A549 (cell line): ENCODE results near the gene SPAG4.
A peak's percentile ranks its signal among the peaks of the same experiment; 100 is the strongest.

Experiments used
- CHD4 ChIP-seq: fragments of 200-600 bp; sonication (generic); IDR thresholded peaks from 2 replicates; pipeline ENCODE4 v1.6.1; 2016; ENCODE audit warnings: antibody characterized with exemption, mild to moderate bottlenecking, borderline replicate concordance
- EP300 ChIP-seq, 2 experiments: fragments of >200 bp; sonication (Bioruptor Twin); formaldehyde crosslinking; IDR thresholded peaks; 2 replicates in 1 of 2; 3 replicates in 1 of 2; pipeline ENCODE4 v1.6.1; 2016 to 2017
- POLR2A ChIP-seq: IDR thresholded peaks from 2 replicates; pipeline ENCODE4 v1.6.1; 2012; ENCODE audit warnings: mild to moderate bottlenecking, low read length
- POLR2AphosphoS2 ChIP-seq: conservative IDR thresholded peaks from 2 replicates; pipeline ENCODE4 v1.6.1; 2012; ENCODE audit warnings: low read length, improper control_type of control experiment, inconsistent platforms
- RNF2 ChIP-seq: fragments of 200-600 bp; sonication (generic); IDR thresholded peaks from 2 replicates; pipeline ENCODE4 v1.6.1; 2016; ENCODE audit warnings: low read depth, mild to moderate bottlenecking, antibody characterized with exemption, moderate library complexity, borderline replicate concordance
- TF ChIP-seq, protein P1 (sequence below): fragments of >200 bp; sonication (Bioruptor Twin); formaldehyde crosslinking; IDR thresholded peaks from 3 replicates; pipeline ENCODE4 v1.5.1; 2016
- TF ChIP-seq, protein P2 (sequence below): IDR thresholded peaks from 2 replicates; pipeline ENCODE4 v1.6.1; 2012
- TF ChIP-seq, protein P3 (sequence below): IDR thresholded peaks from 2 replicates; pipeline ENCODE4 v1.6.1; 2012; ENCODE audit warnings: low read depth, borderline replicate concordance

DNA sequence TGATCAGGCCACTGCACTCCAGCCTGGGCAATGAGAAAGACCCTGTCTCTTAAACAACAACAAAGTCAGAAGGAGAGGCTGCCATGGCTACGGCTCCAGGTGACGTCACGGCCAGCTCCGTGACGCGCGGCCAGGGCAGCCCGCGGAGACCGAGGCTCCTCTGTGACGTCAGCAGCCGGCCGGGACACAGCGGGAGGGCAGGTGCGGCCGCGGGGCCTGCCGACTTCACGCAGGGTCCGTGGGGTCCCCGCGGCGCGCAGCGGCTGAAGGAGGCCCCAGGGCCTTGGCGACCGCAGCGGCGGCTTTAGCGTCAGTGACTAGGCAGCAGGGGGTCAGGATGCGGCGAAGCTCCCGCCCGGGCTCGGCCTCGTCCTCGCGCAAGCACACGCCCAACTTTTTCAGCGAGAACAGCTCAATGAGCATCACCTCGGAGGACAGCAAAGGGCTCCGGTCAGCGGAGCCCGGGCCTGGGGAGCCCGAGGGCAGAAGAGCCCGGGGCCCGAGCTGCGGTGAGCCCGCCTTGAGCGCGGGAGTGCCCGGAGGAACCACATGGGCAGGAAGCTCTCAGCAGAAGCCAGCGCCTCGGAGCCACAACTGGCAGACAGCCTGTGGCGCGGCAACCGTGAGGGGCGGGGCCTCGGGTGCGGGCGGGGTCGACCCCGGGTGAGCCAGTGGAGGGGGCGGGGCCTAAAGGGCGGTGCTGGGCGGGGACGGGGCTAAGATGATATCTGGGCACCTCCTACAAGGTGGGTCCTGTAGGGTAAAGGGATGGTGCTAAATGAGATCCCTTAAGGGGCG lies at the start of gene SPAG4:
- TF ChIP-seq, protein P1, sequence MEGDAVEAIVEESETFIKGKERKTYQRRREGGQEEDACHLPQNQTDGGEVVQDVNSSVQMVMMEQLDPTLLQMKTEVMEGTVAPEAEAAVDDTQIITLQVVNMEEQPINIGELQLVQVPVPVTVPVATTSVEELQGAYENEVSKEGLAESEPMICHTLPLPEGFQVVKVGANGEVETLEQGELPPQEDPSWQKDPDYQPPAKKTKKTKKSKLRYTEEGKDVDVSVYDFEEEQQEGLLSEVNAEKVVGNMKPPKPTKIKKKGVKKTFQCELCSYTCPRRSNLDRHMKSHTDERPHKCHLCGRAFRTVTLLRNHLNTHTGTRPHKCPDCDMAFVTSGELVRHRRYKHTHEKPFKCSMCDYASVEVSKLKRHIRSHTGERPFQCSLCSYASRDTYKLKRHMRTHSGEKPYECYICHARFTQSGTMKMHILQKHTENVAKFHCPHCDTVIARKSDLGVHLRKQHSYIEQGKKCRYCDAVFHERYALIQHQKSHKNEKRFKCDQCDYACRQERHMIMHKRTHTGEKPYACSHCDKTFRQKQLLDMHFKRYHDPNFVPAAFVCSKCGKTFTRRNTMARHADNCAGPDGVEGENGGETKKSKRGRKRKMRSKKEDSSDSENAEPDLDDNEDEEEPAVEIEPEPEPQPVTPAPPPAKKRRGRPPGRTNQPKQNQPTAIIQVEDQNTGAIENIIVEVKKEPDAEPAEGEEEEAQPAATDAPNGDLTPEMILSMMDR: no peak
- TF ChIP-seq, protein P2, sequence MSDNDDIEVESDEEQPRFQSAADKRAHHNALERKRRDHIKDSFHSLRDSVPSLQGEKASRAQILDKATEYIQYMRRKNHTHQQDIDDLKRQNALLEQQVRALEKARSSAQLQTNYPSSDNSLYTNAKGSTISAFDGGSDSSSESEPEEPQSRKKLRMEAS: peak; percentile 96
- TF ChIP-seq POLR2A: peak; percentile 79
- TF ChIP-seq RNF2: 0 out of 2 replicates have a peak, but pooled peaks have one; percentile 80
- TF ChIP-seq, protein P3, sequence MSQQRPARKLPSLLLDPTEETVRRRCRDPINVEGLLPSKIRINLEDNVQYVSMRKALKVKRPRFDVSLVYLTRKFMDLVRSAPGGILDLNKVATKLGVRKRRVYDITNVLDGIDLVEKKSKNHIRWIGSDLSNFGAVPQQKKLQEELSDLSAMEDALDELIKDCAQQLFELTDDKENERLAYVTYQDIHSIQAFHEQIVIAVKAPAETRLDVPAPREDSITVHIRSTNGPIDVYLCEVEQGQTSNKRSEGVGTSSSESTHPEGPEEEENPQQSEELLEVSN: peak; percentile 99
- no peak for TF ChIP-seq EP300 (IDR thresholded peaks at IDR 0.05)
- TF ChIP-seq CHD4: no peak
- no peak for TF ChIP-seq POLR2AphosphoS2
